Nephron (organoid): Measurements from ENCODE around the gene DNAAF1.

Experiments used
- H3K27ac Mint-ChIP-seq, 3 experiments: 2 replicates each; pipeline ENCODE4 v1.8.0; 2020; ENCODE audit warnings: mixed read lengths in 3 of 3, mild to moderate bottlenecking in 2 of 3, moderate library complexity in 1 of 3
- H3K27me3 Mint-ChIP-seq: 2 replicates; pipeline ENCODE4 v1.8.0; 2021; ENCODE audit warnings: low read depth, mild to moderate bottlenecking, moderate library complexity, mixed read lengths
- H3K36me3 Mint-ChIP-seq: 2 replicates; pipeline ENCODE4 v1.8.0; 2020; ENCODE audit warnings: low read depth, mixed read lengths
- H3K4me1 Mint-ChIP-seq: 2 replicates; pipeline ENCODE4 v1.8.0; 2020; ENCODE audit warnings: mixed read lengths
- H3K4me3 Mint-ChIP-seq, 3 experiments: 2 replicates each; pipeline ENCODE4 v1.8.0; 2020; ENCODE audit warnings: mild to moderate bottlenecking in 3 of 3, mixed read lengths in 3 of 3, moderate library complexity in 2 of 3
- H3K9me3 Mint-ChIP-seq: 2 replicates; pipeline ENCODE4 v1.8.0; 2020; ENCODE audit warnings: mixed read lengths
- TF ChIP-seq, protein P1 (sequence below), 3 experiments: fragments of 200-600 bp; sonication (generic); IDR thresholded peaks; one replicate each; pipeline ENCODE4 v1.5.0; 2021; ENCODE audit warnings: antibody characterized with exemption in 3 of 3; ENCODE audit not compliant: unreplicated experiment in 3 of 3

Gene DNAAF1

DNA sequence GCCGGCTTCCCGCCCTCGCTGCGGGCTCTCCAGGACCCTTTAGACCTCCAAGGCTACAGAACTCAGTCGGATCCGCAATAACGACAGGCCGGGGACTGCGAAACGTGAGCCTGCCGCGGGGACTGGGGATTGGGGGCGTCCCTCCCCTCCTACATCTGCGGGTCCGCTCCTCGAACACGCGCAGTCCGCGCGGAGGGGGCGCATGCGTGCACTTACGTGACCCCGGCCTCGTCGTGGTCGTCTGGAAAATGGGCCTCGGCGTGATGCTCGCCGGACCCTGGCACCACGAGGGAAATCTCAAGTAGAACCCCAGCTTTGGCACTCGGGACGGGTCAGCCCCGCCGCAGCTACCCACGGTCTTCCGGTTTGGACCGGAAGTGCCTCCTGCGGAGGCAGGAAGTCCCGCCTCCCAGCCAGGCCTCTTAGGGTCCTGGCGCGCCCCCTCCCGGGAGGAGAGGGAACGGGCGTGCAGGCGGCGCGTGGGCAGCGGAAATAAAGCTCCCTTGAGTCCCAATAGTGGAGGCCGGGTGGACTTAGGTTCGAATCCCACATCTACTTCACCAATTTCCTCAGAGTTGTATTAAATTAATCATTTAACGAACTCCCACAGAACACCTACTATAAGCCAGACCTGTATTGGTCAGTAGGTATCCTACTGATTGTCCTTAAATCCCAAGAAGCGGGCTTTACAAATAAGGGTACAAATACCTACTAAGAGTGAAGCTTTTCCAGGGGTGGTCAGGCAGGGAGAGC is 41.8 kb downstream of the DNAAF1 start, which contains the start of gene TAF1C:
TSS of gene TAF1C (minus strand) at position 373 of the 753 bp plus-strand sequence. CDS start 2,069 bp downstream, outside the sequence.
- H3K27me3 Mint-ChIP-seq = no peaks in the 10 kb centered on the region
- peak within 1 kb of the TSS; percentile 63 to 77 (median 71) for H3K27ac Mint-ChIP-seq
- peaks cover 8% of the 10 kb centered on the region for H3K4me1 Mint-ChIP-seq
- peaks cover 23% of the 10 kb centered on the region for H3K36me3 Mint-ChIP-seq
- peak within 1 kb of the TSS; percentile 96 to 98 (median 96) for H3K4me3 Mint-ChIP-seq
- TF ChIP-seq, protein P1, sequence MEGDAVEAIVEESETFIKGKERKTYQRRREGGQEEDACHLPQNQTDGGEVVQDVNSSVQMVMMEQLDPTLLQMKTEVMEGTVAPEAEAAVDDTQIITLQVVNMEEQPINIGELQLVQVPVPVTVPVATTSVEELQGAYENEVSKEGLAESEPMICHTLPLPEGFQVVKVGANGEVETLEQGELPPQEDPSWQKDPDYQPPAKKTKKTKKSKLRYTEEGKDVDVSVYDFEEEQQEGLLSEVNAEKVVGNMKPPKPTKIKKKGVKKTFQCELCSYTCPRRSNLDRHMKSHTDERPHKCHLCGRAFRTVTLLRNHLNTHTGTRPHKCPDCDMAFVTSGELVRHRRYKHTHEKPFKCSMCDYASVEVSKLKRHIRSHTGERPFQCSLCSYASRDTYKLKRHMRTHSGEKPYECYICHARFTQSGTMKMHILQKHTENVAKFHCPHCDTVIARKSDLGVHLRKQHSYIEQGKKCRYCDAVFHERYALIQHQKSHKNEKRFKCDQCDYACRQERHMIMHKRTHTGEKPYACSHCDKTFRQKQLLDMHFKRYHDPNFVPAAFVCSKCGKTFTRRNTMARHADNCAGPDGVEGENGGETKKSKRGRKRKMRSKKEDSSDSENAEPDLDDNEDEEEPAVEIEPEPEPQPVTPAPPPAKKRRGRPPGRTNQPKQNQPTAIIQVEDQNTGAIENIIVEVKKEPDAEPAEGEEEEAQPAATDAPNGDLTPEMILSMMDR (IDR thresholded peaks at IDR 0.05; ENCODE audit: unreplicated experiment in 3 of 3) = peak; percentile 95 to 99 (median 99)
- H3K9me3 Mint-ChIP-seq = no peaks in the 10 kb centered on the region

DNA sequence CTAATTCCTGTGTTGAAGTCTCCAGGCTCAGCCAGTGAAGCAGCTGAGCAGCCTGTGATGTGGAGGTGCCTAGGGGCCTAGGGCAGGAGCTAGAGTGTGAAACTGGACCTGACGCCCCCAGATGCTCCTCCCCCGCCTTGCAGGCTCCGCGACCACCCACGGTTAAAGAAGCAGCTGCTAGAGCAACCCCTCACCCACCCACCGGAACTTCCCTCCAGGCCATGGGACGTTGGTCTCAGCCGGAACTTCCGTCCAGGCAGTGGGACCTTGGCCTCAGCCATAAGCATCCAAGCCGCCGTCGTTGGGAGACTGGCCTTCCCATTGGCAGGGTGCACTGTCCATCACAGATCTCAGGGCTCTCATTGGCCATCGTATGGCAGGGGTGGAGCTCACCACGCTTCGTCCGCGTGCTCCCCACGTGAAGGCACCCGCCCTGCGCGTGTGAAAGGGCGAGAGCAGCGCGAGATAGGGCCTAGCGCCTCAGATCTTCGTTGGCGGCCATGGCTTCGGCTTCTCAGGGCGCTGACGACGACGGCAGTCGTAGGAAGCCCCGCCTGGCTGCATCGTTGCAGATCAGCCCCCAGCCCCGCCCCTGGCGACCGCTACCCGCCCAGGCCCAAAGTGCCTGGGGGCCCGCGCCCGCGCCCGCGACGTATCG is 45.8 kb downstream of the DNAAF1 start, which contains the start of gene ADAD2:
TSS of gene ADAD2 (plus strand) at position 427 of the 658 bp plus-strand sequence. CDS start at position 501, 74 bp downstream.
- Mint-ChIP-seq H3K27ac (no peak within 1 kb of the TSS), H3K27me3 (peaks cover 8% of the 10 kb centered on the region), H3K4me1 (no peaks in the 10 kb centered on the region), H3K36me3 (no peaks in the 10 kb centered on the region), H3K9me3 (no peaks in the 10 kb centered on the region), H3K4me3 (peak within 1 kb of the TSS in 2 of 3 experiments; percentile 25 to 53)
- TF ChIP-seq, protein P1 (IDR thresholded peaks at IDR 0.05; ENCODE audit: unreplicated experiment in 3 of 3) = no peak

DNA sequence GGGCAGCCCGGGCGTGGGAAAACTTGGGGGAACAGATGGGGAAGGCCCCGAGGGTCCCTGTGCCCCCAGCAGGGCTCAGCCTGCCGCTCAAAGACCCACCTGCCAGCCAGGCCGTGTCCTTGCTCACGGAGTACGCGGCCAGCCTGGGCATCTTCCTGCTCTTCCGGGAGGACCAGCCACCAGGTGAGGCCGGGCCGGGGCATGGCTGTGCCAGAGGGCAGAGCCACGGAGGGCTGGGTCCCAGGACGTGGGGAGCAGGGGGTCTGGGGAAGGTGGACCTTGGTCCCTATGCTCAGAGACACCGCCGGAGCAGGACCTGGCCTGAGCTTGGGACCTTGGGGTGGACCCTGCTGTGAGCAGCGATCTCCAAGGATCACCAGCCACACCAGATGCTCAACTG is 46.4 kb downstream of the DNAAF1 start:
- Mint-ChIP-seq H3K27ac (no peak overlapping the region), H3K27me3 (peaks cover 8% of the 10 kb centered on the region), H3K4me1 (no peaks in the 10 kb centered on the region), H3K9me3 (no peaks in the 10 kb centered on the region), H3K4me3 (no peak overlapping the region), H3K36me3 (no peaks in the 10 kb centered on the region)
- TF ChIP-seq, protein P1 (IDR thresholded peaks at IDR 0.05; ENCODE audit: unreplicated experiment in 3 of 3) = no peak

DNA sequence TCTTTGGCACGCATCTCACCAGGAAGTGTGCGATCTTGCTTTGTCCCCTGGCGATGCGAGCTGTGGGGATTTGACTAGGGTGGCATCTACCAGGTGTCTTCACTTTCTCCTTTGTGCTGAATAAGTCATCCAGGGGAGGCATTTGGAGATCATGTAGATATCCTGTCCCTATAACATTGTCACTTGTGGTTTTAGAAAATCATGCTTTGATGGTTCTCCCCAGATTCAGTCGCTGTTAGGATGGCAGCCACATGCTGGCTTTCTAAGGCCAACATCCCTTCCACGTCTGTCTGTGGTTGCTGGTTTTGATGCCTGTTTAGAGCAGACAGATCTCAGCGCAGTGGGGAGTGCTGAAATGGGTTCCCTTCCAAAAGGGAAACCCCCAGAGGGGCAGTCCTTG is 48.4 kb downstream of the DNAAF1 start:
- Mint-ChIP-seq H3K27ac (no peak overlapping the region), H3K4me3 (no peak overlapping the region), H3K27me3 (peaks cover 12% of the 10 kb centered on the region), H3K9me3 (no peaks in the 10 kb centered on the region), H3K36me3 (no peaks in the 10 kb centered on the region), H3K4me1 (no peaks in the 10 kb centered on the region)
- TF ChIP-seq, protein P1 (IDR thresholded peaks at IDR 0.05; ENCODE audit: unreplicated experiment in 3 of 3) = no peak

DNA sequence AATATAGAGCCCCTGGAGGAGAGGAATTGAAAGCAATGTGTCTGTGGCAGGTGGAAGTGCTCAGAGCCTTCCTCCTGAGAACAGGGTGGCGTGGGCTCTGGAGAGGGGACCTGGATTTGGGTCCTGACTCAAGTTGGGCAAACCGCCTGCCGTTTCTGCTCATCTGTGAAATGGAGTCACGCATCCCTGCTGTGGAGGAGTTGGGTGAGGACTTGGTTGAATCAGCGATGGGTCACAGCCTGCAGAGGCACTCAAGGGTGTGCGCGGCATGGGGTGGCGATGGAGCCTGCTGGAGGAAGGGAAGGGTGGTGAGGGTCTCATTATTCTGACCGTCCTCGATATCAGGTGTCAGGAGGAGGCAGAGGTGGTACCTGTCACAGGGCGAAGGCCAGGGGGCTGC is 48.9 kb downstream of the DNAAF1 start:
- TF ChIP-seq, protein P1 (IDR thresholded peaks at IDR 0.05; ENCODE audit: unreplicated experiment in 3 of 3) = no peak
- Mint-ChIP-seq H3K9me3 (no peaks in the 10 kb centered on the region), H3K4me3 (no peak overlapping the region), H3K27ac (no peak overlapping the region), H3K27me3 (peaks cover 13% of the 10 kb centered on the region), H3K36me3 (no peaks in the 10 kb centered on the region), H3K4me1 (no peaks in the 10 kb centered on the region)
